HFFc6 (cell line): ENCODE measurements around the gene ATP5F1D. TPM values are rescaled to one million over a fixed set of nuclear protein-coding genes. Genes with fewer than 3 reads are reported as not detected.

Source experiments
- DNase-seq: peaks from one replicate; pipeline ENCODE4 v3.0.0-alpha.2; 2018
- H3K27ac Mint-ChIP-seq: 2 replicates; pipeline ENCODE4 v1.8.0; 2020; ENCODE audit warnings: mild to moderate bottlenecking, mixed read lengths
- H3K27me3 Mint-ChIP-seq: 2 replicates; pipeline ENCODE4 v1.8.0; 2021; ENCODE audit warnings: mild to moderate bottlenecking, moderate library complexity, mixed read lengths; ENCODE audit not compliant: insufficient read depth
- H3K36me3 Mint-ChIP-seq: 2 replicates; pipeline ENCODE4 v1.8.0; 2021; ENCODE audit warnings: low read depth, mixed read lengths
- H3K4me1 Mint-ChIP-seq: 2 replicates; pipeline ENCODE4 v1.8.0; 2020; ENCODE audit warnings: low read depth, mixed read lengths
- H3K4me3 Mint-ChIP-seq: 2 replicates; pipeline ENCODE4 v1.8.0; 2020; ENCODE audit warnings: mild to moderate bottlenecking, moderate library complexity, mixed read lengths
- H3K9me3 Mint-ChIP-seq: 2 replicates; pipeline ENCODE4 v1.8.0; 2020; ENCODE audit warnings: mild to moderate bottlenecking, mixed read lengths
- total RNA-seq, 6 experiments: library from RNA; stranded (reverse); fragmentation: NEBNext Ultra II Directional; extraction: Animal tissue kit (Norgen Biotek cat#: 25700); gene quantifications; 2 replicates in 1 of 6; 3 replicates in 5 of 6; pipeline ENCODE4 v1.2.3, GENCODE V29; 2021
- TF ChIP-seq, protein P1 (sequence below): fragments of 200-600 bp; sonication (generic); IDR thresholded peaks from 2 replicates; pipeline ENCODE4 v1.5.0; 2021; ENCODE audit warnings: antibody characterized with exemption, mild to moderate bottlenecking

ATP5F1D gene
- total RNA-seq, 6 experiments from 2014 or later: 190 to 243 (median 217) TPM

DNA sequence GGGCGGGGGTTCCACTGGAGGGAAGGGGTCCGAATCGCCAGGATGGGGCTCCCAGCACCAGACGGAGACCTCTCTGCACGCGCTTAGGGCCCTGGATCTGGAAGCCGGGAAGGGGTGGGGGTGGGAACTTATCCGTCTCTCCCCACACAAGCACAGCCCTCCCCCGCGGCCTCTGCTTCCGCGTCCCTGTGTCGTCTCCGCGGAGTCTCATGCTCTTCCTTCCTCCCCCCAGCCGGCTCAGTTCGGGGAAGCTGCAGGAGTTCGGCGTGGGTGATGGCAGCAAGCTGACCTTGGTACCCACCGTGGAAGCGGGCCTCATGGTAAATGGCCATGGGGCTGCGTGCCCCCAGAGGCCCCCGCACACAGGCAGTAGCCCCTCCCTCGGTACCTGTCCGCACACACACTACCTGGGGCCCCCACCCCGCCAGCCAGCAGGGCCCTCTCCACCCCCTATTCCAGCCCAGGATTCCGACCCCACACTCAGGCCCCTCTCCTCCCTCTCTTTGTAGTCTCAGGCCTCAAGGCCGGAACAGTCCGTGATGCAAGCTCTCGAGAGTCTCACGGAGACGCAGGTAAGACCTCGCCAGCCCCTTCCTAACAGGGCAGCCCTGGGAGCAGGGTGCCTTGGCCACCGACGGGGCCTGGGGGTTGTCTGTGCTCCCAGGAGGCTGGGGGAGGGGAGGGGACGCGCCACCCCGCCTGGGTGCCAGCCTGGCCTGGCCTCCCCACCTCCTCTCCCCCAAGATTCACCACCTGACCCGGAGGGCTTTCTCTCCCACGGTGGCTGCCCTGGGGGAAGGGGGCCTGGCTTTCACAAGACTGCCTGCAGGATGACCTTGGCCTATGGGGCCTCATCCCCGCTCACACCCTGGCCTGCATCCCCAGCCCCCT is 10.0 kb downstream of the ATP5F1D start:
- H3K4me1 Mint-ChIP-seq: peaks cover 12% of the 10 kb centered on the region
- peaks cover 12% of the 10 kb centered on the region for H3K36me3 Mint-ChIP-seq
- H3K27ac Mint-ChIP-seq: peak overlapping the region; percentile 92
- TF ChIP-seq, protein P1, sequence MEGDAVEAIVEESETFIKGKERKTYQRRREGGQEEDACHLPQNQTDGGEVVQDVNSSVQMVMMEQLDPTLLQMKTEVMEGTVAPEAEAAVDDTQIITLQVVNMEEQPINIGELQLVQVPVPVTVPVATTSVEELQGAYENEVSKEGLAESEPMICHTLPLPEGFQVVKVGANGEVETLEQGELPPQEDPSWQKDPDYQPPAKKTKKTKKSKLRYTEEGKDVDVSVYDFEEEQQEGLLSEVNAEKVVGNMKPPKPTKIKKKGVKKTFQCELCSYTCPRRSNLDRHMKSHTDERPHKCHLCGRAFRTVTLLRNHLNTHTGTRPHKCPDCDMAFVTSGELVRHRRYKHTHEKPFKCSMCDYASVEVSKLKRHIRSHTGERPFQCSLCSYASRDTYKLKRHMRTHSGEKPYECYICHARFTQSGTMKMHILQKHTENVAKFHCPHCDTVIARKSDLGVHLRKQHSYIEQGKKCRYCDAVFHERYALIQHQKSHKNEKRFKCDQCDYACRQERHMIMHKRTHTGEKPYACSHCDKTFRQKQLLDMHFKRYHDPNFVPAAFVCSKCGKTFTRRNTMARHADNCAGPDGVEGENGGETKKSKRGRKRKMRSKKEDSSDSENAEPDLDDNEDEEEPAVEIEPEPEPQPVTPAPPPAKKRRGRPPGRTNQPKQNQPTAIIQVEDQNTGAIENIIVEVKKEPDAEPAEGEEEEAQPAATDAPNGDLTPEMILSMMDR: no peak
- H3K4me3 Mint-ChIP-seq: peak overlapping the region; percentile 93
- peaks cover 20% of the 10 kb centered on the region for H3K27me3 Mint-ChIP-seq
- peak; percentile 50 for DNase-seq
- no peaks in the 10 kb centered on the region for H3K9me3 Mint-ChIP-seq

DNA sequence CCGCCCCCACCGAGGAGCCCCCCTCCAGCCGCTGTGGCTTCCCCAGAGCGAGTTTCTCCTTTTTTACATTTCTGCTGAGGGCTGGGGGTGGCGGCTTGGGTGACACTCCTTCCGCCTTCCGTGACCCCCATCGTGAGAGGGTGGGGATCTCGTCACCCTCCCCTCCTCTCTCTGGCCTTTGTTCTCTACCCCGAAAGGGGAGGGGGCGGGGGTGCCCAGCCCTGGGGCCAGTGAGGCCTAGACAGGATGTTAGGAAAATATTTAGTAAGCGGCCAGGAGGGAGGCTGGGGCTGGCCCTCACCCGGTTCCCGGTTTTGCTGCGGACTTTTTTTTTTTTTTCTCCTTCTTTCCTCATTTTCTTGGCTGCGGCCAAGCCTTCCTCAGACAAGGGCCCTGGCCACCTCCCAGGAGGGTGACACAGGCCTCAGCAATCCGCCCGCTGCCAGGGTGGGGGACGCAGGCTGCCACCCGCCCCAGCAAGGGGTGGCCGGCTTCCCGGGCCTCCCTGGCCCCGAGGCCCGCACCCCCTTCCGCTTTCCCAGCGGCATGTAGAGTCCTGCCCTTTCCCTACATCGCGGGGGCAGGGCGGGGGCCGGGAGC is 10.8 kb downstream of the ATP5F1D start:
- H3K27ac Mint-ChIP-seq: peak overlapping the region; percentile 92

DNA sequence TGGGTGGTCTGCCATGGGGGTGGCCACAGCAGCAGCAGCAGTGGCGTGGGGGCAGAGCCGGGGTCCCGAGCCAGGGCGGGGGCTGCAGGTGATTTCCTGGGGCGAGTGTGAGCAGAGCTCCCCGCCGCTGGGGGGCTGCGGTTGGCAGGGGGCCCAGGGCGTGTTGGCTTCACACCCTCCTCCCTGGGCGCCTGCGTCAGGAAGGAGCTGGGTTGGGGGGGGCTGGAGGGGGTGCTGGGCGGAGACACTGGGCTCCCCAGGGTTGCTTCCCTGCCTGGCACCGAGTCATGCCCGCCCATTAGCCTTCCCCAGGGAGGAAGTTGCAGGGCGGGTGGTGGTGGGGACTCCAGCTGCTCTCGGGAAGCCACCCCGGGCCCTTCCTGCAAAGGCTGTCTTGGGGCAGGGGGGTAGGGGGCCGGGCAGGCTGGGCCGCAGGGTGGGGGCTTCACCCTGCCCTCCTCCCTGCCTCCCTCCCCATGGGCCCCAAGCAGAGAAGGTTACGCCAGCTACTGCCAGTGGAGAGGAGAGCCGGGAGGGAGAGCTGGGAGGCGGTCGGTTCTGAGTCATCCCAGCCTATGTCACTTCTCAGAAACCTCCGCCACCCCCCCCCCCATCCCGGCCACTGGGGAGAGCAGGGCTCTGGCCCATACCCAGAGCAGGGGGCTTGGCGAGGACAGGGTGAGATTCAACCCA is 11.4 kb downstream of the ATP5F1D start:
- TF ChIP-seq, protein P1: peak; percentile 63
- DNase-seq: peak; percentile 94
- Mint-ChIP-seq H3K36me3 (peaks cover 18% of the 10 kb centered on the region), H3K27me3 (peaks cover 20% of the 10 kb centered on the region), H3K4me3 (peak overlapping the region; percentile 93), H3K4me1 (peaks cover 20% of the 10 kb centered on the region), H3K9me3 (no peaks in the 10 kb centered on the region), H3K27ac (peak overlapping the region; percentile 96)

More for the DNA sequence above, 10.8 kb downstream of the ATP5F1D start:
- Mint-ChIP-seq H3K4me3 (peak overlapping the region; percentile 93), H3K27me3 (peaks cover 20% of the 10 kb centered on the region), H3K4me1 (peaks cover 14% of the 10 kb centered on the region), H3K9me3 (no peaks in the 10 kb centered on the region), H3K36me3 (peaks cover 13% of the 10 kb centered on the region)
- peak; percentile 95 for DNase-seq
- TF ChIP-seq, protein P1: no peak

DNA sequence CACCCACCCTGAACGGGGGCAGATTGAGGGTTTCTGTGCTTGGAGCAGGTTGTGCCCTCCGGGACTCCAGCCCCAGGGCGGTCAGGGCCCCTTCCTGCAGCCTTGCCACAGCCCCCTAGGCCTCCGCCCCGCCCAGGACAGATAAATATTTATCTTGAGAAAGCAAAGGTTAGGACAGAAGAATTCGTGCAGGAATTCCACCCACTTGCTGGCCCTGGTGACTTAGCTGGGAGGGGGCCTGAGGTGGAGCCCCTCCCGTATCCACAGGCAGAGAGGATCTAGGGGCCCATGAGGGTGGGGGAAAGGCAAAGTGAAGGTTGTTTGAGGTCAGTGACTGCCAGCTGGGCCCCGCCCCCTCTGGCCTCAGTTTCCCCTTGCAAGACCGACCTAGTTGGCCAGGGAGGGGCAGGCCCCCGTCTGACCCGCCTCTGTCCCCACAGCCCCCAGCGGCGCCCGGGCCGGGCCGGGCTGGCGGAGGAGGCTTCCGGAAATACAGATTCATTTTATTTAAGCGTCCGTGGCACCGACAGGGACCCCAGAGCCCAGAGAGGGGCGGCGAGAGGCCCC is 12.0 kb downstream of the ATP5F1D start:
- TF ChIP-seq, protein P1: no peak
- Mint-ChIP-seq H3K27me3 (peaks cover 22% of the 10 kb centered on the region), H3K36me3 (peaks cover 18% of the 10 kb centered on the region), H3K4me3 (peak overlapping the region; percentile 86), H3K27ac (peak overlapping the region; percentile 96), H3K9me3 (no peaks in the 10 kb centered on the region), H3K4me1 (peaks cover 27% of the 10 kb centered on the region)
- DNase-seq: no peak

DNA sequence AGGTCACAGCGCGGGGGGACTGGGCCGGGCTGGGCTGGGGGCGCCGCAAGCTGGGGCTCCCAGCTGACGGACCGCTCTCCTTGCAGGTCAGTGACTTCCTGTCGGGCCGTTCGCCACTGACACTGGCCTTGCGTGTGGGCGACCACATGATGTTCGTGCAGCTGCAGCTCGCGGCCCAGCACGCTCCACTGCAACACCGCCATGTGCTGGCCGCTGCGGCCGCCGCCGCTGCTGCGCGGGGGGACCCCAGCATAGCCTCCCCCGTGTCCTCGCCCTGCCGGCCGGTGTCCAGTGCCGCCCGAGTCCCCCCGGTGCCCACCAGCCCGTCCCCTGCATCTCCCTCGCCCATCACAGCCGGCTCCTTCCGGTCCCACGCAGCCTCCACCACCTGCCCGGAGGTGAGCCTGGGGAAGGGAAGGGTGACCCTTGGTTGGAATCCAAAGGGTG is 12.6 kb downstream of the ATP5F1D start:
- Mint-ChIP-seq H3K9me3 (no peaks in the 10 kb centered on the region), H3K4me1 (peaks cover 32% of the 10 kb centered on the region), H3K27ac (peak overlapping the region; percentile 73; the same call in 1 of the 2 replicates), H3K4me3 (peak overlapping the region; percentile 56; the same call in 1 of the 2 replicates), H3K36me3 (peaks cover 18% of the 10 kb centered on the region), H3K27me3 (peaks cover 23% of the 10 kb centered on the region)
- TF ChIP-seq, protein P1: no peak
- DNase-seq: no peak
